Activated naive CD4-positive, alpha-beta T cell treated with anti-CD3 and anti-CD28 coated beads, Interleukin-2, amount 50 U/mL, for 24 hours (primary cell): ENCODE measurements around the gene FAM107B.
A peak's percentile ranks its signal among the peaks of the same experiment; 100 is the strongest.
"Not testable (repeated sequence)": the region's sequence is repeated elsewhere in the genome, so short reads cannot be mapped to it uniquely, and the experiment has no call there.

Experiments
- H3K27ac Mint-ChIP-seq: one replicate; pipeline ENCODE4 v1.8.0; 2021; ENCODE audit warnings: mild to moderate bottlenecking, mixed read lengths
- H3K27me3 Mint-ChIP-seq: one replicate; pipeline ENCODE4 v1.8.0; 2021; ENCODE audit warnings: mixed read lengths
- H3K36me3 Mint-ChIP-seq: one replicate; pipeline ENCODE4 v1.8.0; 2021; ENCODE audit warnings: mixed read lengths
- H3K4me1 Mint-ChIP-seq: one replicate; pipeline ENCODE4 v1.8.0; 2021; ENCODE audit warnings: mixed read lengths
- H3K4me3 Mint-ChIP-seq: one replicate; pipeline ENCODE4 v1.8.0; 2021; ENCODE audit warnings: mild to moderate bottlenecking, mixed read lengths
- H3K9me3 Mint-ChIP-seq: one replicate; pipeline ENCODE4 v1.8.0; 2021; ENCODE audit warnings: mixed read lengths

Gene FAM107B

GRCh38 chr10:14695847-14696480 lies 78.7 kb downstream of the FAM107B start:
- Mint-ChIP-seq H3K4me3 (no peak overlapping the region), H3K36me3 (no peaks in the 10 kb centered on the region), H3K9me3 (no peaks in the 10 kb centered on the region), H3K27me3 (no peaks in the 10 kb centered on the region), H3K4me1 (no peaks in the 10 kb centered on the region), H3K27ac (no peak overlapping the region)

GRCh38 chr10:14693891-14694290 lies 80.8 kb downstream of the FAM107B start:
- H3K27me3 Mint-ChIP-seq = no peaks in the 10 kb centered on the region
- H3K36me3 Mint-ChIP-seq = no peaks in the 10 kb centered on the region
- no peaks in the 10 kb centered on the region for H3K4me1 Mint-ChIP-seq
- H3K9me3 Mint-ChIP-seq = no peaks in the 10 kb centered on the region
- no peak overlapping the region for H3K27ac Mint-ChIP-seq
- H3K4me3 Mint-ChIP-seq = no peak overlapping the region

GRCh38 chr10:14692344-14693076 lies 82.2 kb downstream of the FAM107B start:
- Mint-ChIP-seq H3K4me3 (no peak overlapping the region), H3K36me3 (no peaks in the 10 kb centered on the region), H3K27me3 (no peaks in the 10 kb centered on the region), H3K4me1 (peaks cover 8% of the 10 kb centered on the region), H3K9me3 (no peaks in the 10 kb centered on the region), H3K27ac (peak overlapping the region; percentile 19)

- Mint-ChIP-seq H3K27me3 (no peaks in the 10 kb centered on the region), H3K27ac (no peak overlapping the region), H3K9me3 (no peaks in the 10 kb centered on the region), H3K4me1 (peaks cover 8% of the 10 kb centered on the region), H3K4me3 (no peak overlapping the region), H3K36me3 (no peaks in the 10 kb centered on the region)
Measured at GRCh38 chr10:14691359-14691758, 83.3 kb downstream of the FAM107B start.

- H3K27ac Mint-ChIP-seq = no peak overlapping the region
- no peak overlapping the region for H3K4me3 Mint-ChIP-seq
- no peaks in the 10 kb centered on the region for H3K9me3 Mint-ChIP-seq
- H3K4me1 Mint-ChIP-seq = peaks cover 8% of the 10 kb centered on the region
- no peaks in the 10 kb centered on the region for H3K27me3 Mint-ChIP-seq
- H3K36me3 Mint-ChIP-seq = no peaks in the 10 kb centered on the region
Measured at GRCh38 chr10:14688606-14689005, 86.1 kb downstream of the FAM107B start.

- H3K4me1 Mint-ChIP-seq, H3K27ac Mint-ChIP-seq, H3K4me3 Mint-ChIP-seq, H3K9me3 Mint-ChIP-seq, H3K27me3 Mint-ChIP-seq, H3K36me3 Mint-ChIP-seq: not testable (repeated sequence)
Measured at GRCh38 chr10:14688189-14688588, 86.5 kb downstream of the FAM107B start.

- Mint-ChIP-seq H3K27me3 (no peaks in the 10 kb centered on the region), H3K4me1 (peaks cover 8% of the 10 kb centered on the region), H3K27ac (no peak overlapping the region), H3K4me3 (no peak overlapping the region), H3K9me3 (no peaks in the 10 kb centered on the region), H3K36me3 (no peaks in the 10 kb centered on the region)
Measured at GRCh38 chr10:14687340-14687739, 87.4 kb downstream of the FAM107B start.

- no peaks in the 10 kb centered on the region for H3K9me3 Mint-ChIP-seq
- H3K27me3 Mint-ChIP-seq = no peaks in the 10 kb centered on the region
- H3K4me1 Mint-ChIP-seq = peaks cover 8% of the 10 kb centered on the region
- no peak overlapping the region for H3K4me3 Mint-ChIP-seq
- no peak overlapping the region for H3K27ac Mint-ChIP-seq
- H3K36me3 Mint-ChIP-seq = no peaks in the 10 kb centered on the region
Measured at GRCh38 chr10:14686356-14686755, 88.3 kb downstream of the FAM107B start.

GRCh38 chr10:14684354-14684753 lies 90.3 kb downstream of the FAM107B start:
- H3K9me3 Mint-ChIP-seq = no peaks in the 10 kb centered on the region
- H3K36me3 Mint-ChIP-seq = no peaks in the 10 kb centered on the region

GRCh38 chr10:14683256-14683655 lies 91.4 kb downstream of the FAM107B start:
- no peaks in the 10 kb centered on the region for H3K36me3 Mint-ChIP-seq
- no peak overlapping the region for H3K4me3 Mint-ChIP-seq
- H3K27me3 Mint-ChIP-seq = no peaks in the 10 kb centered on the region
- H3K4me1 Mint-ChIP-seq = peaks cover 2% of the 10 kb centered on the region
- no peaks in the 10 kb centered on the region for H3K9me3 Mint-ChIP-seq
- no peak overlapping the region for H3K27ac Mint-ChIP-seq

More at GRCh38 chr10:14684354-14684753, 90.3 kb downstream of the FAM107B start:
- H3K27me3 Mint-ChIP-seq = no peaks in the 10 kb centered on the region
- H3K4me1 Mint-ChIP-seq = peaks cover 8% of the 10 kb centered on the region
- no peak overlapping the region for H3K4me3 Mint-ChIP-seq
- no peak overlapping the region for H3K27ac Mint-ChIP-seq

GRCh38 chr10:14681802-14682201 lies 92.9 kb downstream of the FAM107B start:
- Mint-ChIP-seq H3K27ac (no peak overlapping the region), H3K4me3 (no peak overlapping the region), H3K36me3 (no peaks in the 10 kb centered on the region), H3K4me1 (no peaks in the 10 kb centered on the region), H3K27me3 (no peaks in the 10 kb centered on the region), H3K9me3 (no peaks in the 10 kb centered on the region)

- Mint-ChIP-seq H3K36me3 (no peaks in the 10 kb centered on the region), H3K27ac (no peak overlapping the region), H3K9me3 (no peaks in the 10 kb centered on the region), H3K27me3 (no peaks in the 10 kb centered on the region), H3K4me3 (no peak overlapping the region), H3K4me1 (no peaks in the 10 kb centered on the region)
Measured at GRCh38 chr10:14681305-14681704, 93.4 kb downstream of the FAM107B start.

- Mint-ChIP-seq H3K4me1 (no peaks in the 10 kb centered on the region), H3K27me3 (no peaks in the 10 kb centered on the region), H3K4me3 (no peak overlapping the region), H3K36me3 (no peaks in the 10 kb centered on the region), H3K9me3 (no peaks in the 10 kb centered on the region), H3K27ac (no peak overlapping the region)
Measured at GRCh38 chr10:14678637-14679036, 96.1 kb downstream of the FAM107B start.

GRCh38 chr10:14676732-14677131 lies 98.0 kb downstream of the FAM107B start:
- peak overlapping the region; percentile 60 for H3K27ac Mint-ChIP-seq
- H3K4me1 Mint-ChIP-seq = no peaks in the 10 kb centered on the region
- H3K36me3 Mint-ChIP-seq = no peaks in the 10 kb centered on the region
- H3K27me3 Mint-ChIP-seq = no peaks in the 10 kb centered on the region
- no peaks in the 10 kb centered on the region for H3K9me3 Mint-ChIP-seq
- H3K4me3 Mint-ChIP-seq = no peak overlapping the region

- Mint-ChIP-seq H3K4me1 (peaks cover 9% of the 10 kb centered on the region), H3K9me3 (no peaks in the 10 kb centered on the region), H3K36me3 (no peaks in the 10 kb centered on the region), H3K4me3 (no peak overlapping the region), H3K27me3 (no peaks in the 10 kb centered on the region), H3K27ac (no peak overlapping the region)
Measured at GRCh38 chr10:14674376-14675050, 100.2 kb downstream of the FAM107B start.

GRCh38 chr10:14673189-14673861 lies 101.4 kb downstream of the FAM107B start:
- H3K36me3 Mint-ChIP-seq = no peaks in the 10 kb centered on the region

More at GRCh38 chr10:14673189-14673861, 101.4 kb downstream of the FAM107B start:
- Mint-ChIP-seq H3K27me3 (no peaks in the 10 kb centered on the region), H3K4me1 (peaks cover 15% of the 10 kb centered on the region), H3K4me3 (no peak overlapping the region), H3K9me3 (no peaks in the 10 kb centered on the region), H3K27ac (no peak overlapping the region)
